Measurements from ENCODE around the gene STK16. TPM values are rescaled to one million over a fixed set of nuclear protein-coding genes. Genes with fewer than 3 reads are reported as not detected.
A peak's percentile ranks its signal among the peaks of the same experiment; 100 is the strongest.
"Not testable (repeated sequence)": the region's sequence is repeated elsewhere in the genome, so short reads cannot be mapped to it uniquely, and the experiment has no call there.

STK16 gene
- total RNA-seq, 1 experiment from 2014 or later, result 45.2 TPM

DNA sequence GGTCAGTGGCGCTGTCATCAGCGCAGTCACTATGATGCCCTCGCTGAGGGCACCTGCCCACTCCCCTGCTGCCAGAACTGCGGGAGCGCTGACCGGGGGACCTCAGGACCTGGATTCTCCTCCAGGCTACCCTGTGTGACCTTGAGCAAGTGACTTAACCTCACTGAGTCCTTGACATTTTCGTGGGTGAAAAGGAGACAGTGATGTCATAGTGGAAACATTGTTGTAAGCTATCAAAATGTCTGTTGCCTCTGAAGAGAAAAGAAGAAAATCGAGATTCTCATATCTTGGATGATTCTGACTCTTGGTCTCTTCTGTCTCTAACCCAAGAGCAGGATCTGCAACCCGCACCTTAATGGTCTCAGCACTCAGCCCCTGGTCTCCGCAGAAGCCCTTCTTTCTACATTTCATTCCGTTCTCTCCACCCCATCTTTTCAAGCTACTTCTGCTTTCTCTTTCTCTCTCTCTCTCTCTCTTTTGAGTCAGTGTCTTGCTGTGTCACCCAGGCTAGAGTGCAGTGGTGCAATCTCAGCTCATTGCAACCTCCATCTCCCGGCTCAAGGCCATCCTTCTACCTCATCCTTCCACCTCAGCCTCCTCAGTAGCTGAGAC lies 9.4 kb downstream of the STK16 start:
- DNase-seq (ENCODE audit: low read depth), result no peak

GRCh38 chr2:219258942-219259341 lies 13.7 kb downstream of the STK16 start:
- in situ Hi-C loops (cut with HindIII; ENCODE audit: low pct_unique_long_range_greater_than_20kb, low sequenced_read_pairs); DNase-seq (ENCODE audit: low read depth): not testable (repeated sequence)

More for the DNA sequence above, 9.4 kb downstream of the STK16 start:
- in situ Hi-C loops (cut with HindIII; ENCODE audit: low pct_unique_long_range_greater_than_20kb, low sequenced_read_pairs), result no loop called here

GRCh38 chr2:219261024-219261855 lies 16.0 kb downstream of the STK16 start:
- no peak for DNase-seq (ENCODE audit: low read depth)
- in situ Hi-C loops (cut with HindIII; ENCODE audit: low pct_unique_long_range_greater_than_20kb, low sequenced_read_pairs), result no loop called here

DNA sequence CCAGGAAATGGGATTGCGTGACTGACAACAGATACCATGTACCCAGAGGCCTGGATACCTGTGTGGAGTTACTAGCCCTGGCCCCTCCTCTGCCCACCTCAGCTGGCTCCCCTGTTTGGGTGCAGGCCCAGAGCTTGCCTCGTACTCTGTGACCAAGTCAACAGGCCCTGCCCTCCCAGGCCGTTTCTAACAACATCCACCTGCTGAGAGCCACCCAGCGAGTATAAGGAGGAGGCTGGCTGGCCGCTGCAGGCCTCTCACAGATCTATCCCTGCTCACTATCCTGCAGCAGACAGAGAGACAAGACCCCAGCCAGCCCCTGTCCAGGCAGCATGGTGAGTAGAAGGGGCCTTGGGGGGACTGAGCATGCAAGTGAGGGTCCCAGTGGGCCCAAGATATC lies 21.0 kb downstream of the STK16 start:
- in situ Hi-C loops (cut with HindIII; ENCODE audit: low pct_unique_long_range_greater_than_20kb, low sequenced_read_pairs), result no loop called here
- no peak for DNase-seq (ENCODE audit: low read depth)

DNA sequence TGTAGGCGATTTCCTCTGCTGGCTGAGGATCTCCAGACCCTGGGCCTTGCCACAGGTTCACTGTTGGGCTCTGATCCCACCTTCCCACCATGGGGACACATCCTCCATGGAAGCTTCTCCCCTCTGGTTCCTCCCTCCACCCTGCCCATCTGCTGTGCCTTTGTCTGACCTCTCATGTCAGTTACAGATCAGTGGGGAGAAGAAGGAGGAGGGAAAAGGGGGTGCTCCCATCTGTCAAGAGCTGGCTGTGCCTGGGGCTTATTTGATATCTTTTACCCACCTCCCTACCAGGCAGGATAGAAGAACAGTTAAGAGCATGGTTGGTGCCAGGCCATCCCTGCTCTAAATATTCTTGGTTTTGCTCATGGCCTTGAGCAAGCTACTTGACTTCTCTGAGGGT lies 21.6 kb downstream of the STK16 start:
- in situ Hi-C loops (cut with HindIII; ENCODE audit: low pct_unique_long_range_greater_than_20kb, low sequenced_read_pairs), result no loop called here
- no peak for DNase-seq (ENCODE audit: low read depth)

- in situ Hi-C loops (cut with HindIII; ENCODE audit: low pct_unique_long_range_greater_than_20kb, low sequenced_read_pairs), result no loop called here
- DNase-seq (ENCODE audit: low read depth), result no peak
These were observed 23.0 kb downstream of the STK16 start for GRCh38 chr2:219268294-219268693.

DNA sequence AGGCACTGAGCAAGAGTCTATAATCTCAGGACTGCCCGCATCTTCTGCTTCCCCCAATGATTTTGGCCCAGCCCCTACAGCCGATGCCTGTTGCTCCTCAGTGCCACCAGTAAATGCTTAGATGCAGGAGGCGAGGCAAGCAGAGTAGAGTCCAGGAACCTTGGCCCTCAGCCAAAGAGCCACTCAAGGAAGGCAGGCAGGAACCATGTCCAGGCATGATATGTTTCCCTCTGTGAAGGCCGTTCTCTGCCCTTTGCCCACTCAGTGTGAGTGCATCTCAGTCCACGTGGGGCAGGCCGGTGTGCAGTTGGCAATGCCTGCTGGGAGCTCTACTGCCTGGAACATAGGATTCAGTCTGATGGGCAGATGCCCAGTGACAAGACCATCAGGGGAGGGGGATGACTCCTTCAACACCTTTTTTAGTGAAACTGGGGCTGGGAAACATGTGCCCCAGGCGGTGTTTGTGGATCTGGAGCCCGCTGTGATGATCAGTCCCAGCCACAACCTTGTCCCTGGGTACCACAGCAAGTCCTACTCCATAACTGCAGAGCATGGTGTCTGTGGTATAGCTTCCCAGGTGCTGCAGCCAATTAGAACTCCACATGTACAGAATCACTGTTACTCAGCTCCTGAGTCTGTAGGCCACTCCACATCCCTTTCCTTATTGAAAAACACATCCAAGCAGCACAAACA lies 24.2 kb downstream of the STK16 start:
- in situ Hi-C loops (cut with HindIII; ENCODE audit: low pct_unique_long_range_greater_than_20kb, low sequenced_read_pairs), result no loop called here
- DNase-seq (ENCODE audit: low read depth), result peak; percentile 67

GRCh38 chr2:219270055-219270372 lies 24.7 kb downstream of the STK16 start:
- in situ Hi-C loops (cut with HindIII; ENCODE audit: low pct_unique_long_range_greater_than_20kb, low sequenced_read_pairs), result no loop called here
- DNase-seq (ENCODE audit: low read depth), result no peak

DNA sequence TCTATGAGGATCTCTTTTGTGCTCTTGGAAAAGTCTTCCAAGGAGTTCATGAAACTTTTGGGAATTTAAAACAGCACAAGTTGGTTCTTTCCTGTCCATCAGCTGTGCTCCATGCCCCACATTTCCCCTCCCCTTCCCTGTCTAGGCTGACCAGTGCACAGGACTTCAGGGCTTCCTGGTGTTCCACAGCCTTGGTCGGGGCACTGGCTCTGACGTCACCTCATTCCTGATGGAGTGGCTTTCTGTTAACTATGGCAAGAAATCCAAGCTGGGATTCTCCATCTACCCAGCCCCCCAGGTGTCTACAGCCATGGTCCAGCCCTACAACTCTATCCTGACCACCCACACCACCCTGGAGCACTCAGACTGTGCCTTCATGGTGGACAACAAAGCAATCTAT lies 25.7 kb downstream of the STK16 start:
- in situ Hi-C loops (cut with HindIII; ENCODE audit: low pct_unique_long_range_greater_than_20kb, low sequenced_read_pairs), result no loop called here
- no peak for DNase-seq (ENCODE audit: low read depth)

DNA sequence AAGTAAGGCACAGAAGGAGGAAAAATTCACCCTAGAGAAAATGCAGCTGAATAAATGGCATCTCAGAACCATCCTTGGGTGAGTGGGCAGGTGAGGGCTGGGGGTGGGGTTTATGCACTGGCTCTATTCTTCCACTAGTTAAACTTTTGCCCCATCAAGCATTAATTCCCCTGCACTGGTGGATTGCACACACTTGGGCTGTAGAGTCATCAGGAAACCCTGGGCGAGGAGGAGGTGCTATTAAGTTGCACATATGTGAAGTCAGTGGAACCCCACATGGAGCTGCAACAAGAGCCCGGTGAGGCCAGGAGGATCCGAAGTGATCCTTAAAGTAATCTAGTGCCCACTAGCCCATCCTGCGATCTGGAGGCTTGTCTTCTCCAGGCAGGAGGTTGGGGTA lies 27.1 kb downstream of the STK16 start:
- in situ Hi-C loops (cut with HindIII; ENCODE audit: low pct_unique_long_range_greater_than_20kb, low sequenced_read_pairs), result no loop called here
- no peak for DNase-seq (ENCODE audit: low read depth)

DNA sequence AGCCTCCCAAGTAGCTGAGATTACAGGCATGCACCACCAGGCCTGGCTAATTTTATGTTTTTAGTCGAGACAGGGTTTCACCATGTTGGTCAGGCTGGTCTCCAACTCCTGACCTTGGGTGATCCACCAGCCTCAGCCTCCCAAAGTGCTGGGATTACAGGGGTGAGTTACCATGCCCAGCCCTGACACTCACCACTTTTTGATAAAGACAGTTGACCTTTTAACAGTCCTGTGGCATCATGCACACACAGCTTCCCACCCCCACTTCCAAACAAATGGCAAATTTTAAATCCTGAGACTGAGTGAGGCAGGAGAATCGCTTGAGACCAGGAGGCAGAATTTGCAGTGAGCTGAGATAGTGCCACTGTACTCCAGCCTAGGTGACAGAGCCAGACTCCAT lies 27.7 kb downstream of the STK16 start:
- no peak for DNase-seq (ENCODE audit: low read depth)
- in situ Hi-C loops (cut with HindIII; ENCODE audit: low pct_unique_long_range_greater_than_20kb, low sequenced_read_pairs), result no loop called here

GRCh38 chr2:219273937-219274336 lies 28.7 kb downstream of the STK16 start:
- peak; percentile 77 for DNase-seq (ENCODE audit: low read depth)
- in situ Hi-C loops (cut with HindIII; ENCODE audit: low pct_unique_long_range_greater_than_20kb, low sequenced_read_pairs), result no loop called here

GRCh38 chr2:219274361-219274921 lies 29.2 kb downstream of the STK16 start:
- in situ Hi-C loops (cut with HindIII; ENCODE audit: low pct_unique_long_range_greater_than_20kb, low sequenced_read_pairs), result no loop called here
- peak; percentile 79 for DNase-seq (ENCODE audit: low read depth)

DNA sequence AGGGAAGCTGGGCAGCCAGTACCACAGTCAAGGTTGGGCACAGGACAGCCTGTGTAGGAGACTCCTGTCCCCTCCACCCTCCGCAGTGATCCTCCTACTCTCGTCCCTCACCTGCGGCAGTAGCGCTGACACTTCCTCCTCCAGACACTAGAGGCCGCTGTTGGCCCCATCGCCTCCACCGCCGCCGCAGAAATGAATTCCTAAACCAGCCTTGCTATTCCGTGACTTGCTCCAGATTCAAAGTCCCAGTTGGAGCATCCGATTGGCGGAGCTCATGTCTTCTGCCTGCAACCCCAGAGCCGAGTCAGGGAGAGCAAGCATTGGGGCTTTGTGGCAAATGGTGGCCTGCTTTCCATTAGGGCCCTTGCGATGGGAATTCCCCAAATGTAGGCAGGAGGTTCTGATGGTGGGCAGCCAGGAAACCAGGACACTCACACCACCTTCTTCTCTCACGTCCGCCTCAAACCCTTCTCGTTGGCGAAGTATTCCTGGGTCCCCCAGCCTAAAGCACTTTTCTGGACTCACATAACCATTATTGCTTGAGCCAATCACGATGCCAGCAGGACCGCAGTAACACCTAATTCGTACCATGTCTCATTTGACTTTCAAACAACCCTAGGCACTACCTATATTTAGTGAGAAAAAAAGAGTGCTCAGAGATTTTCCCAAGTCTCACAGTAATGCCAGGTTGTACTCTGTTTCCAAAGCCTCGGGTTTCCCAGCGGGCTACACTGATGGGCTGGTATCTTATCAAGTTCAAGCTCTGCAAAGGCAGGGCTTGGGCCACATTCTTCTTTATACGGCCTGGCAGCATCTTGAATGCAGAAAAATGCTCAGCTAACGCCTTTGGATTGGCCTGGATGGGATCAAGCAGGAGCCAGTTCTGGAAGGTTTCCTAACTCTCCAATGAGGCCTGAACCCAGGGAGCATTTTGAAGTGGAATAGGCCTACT lies 32.7 kb downstream of the STK16 start:
- in situ Hi-C loops (cut with HindIII; ENCODE audit: low pct_unique_long_range_greater_than_20kb, low sequenced_read_pairs), result no loop called here
- DNase-seq (ENCODE audit: low read depth), result peak; percentile 82

GRCh38 chr2:219278655-219279150 lies 33.4 kb downstream of the STK16 start:
- in situ Hi-C loops (cut with HindIII; ENCODE audit: low pct_unique_long_range_greater_than_20kb, low sequenced_read_pairs), result no loop called here
- peak; percentile 99 for DNase-seq (ENCODE audit: low read depth)

DNA sequence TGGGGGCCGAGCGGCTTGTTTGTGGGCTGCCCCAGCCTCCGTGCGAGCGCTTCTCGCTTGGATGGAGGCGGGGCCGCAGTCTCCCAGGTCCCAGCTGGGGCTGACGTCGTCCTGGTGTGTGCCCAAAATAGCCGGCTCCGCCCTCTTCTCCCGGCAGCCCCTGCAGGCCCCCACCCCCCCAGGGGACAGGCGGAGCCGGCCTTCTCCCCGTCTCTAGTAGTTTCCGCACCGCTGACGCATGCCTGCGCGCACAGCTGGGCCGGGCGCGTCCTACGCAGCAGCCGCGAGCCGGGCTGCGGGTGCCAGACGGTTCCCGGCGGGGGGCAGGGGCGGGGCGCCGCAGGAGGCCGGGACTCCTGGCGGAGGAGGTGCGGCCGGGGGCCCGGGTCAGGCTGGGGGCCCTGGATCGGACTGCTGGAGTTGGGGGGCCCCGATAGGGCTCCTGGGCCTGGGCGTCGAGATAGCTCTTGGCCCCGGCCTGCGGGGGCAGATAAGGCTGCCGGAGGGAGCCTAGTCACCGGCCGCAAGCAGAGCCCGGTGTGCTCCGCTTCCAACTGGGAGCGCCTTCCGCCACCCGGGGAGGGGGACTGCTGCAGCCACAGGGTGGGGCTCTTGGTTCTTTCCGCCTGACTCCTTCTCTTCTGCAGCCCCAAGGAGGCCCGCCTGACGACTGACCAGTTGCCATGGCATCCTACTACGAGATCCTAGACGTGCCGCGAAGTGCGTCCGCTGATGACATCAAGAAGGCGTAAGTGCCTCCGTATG lies 34.1 kb downstream of the STK16 start, which contains the start of gene DNAJB2:
Gene DNAJB2 (plus strand): TSS at position 216 of the 765 bp plus-strand sequence. CDS start 468 bp downstream, at position 684.
- in situ Hi-C loops (cut with HindIII; ENCODE audit: low pct_unique_long_range_greater_than_20kb, low sequenced_read_pairs), result no loop called here
- peak; percentile 72 for DNase-seq (ENCODE audit: low read depth)

- DNase-seq (ENCODE audit: low read depth), result no peak
- in situ Hi-C loops (cut with HindIII; ENCODE audit: low pct_unique_long_range_greater_than_20kb, low sequenced_read_pairs), result no loop called here
These were observed 34.7 kb downstream of the STK16 start for GRCh38 chr2:219279916-219280516.

All from Caki2 (cell line).